ENCODE measurements around the gene OR4E2. TPM values are rescaled to one million over a fixed set of nuclear protein-coding genes. Genes with fewer than 3 reads are reported as not detected.

Gene OR4E2
- polyA plus RNA-seq, 1 donor from 2014 or later = not detected

- H4K20me1 ChIP-seq (ENCODE audit: insufficient read depth) = no peaks in the 10 kb centered on the region
- no peaks in the 10 kb centered on the region for H3K9me2 ChIP-seq (ENCODE audit: insufficient read depth, low read length)
- no peaks in the 10 kb centered on the region for H3K79me2 ChIP-seq (replicated peaks; ENCODE audit: insufficient read depth, low read length)
- no peaks in the 10 kb centered on the region for H3K9me3 ChIP-seq (ENCODE audit: low read length)
- no peaks in the 10 kb centered on the region for H3K36me3 ChIP-seq (ENCODE audit: insufficient read depth, low read length)
- H3F3A ChIP-seq (ENCODE audit: insufficient read depth, low read length, poor library complexity, severe bottlenecking) = no peaks in the 10 kb centered on the region
- H3K4me2 ChIP-seq (ENCODE audit: low read length) = no peak overlapping the region
- no peaks in the 10 kb centered on the region for H3K27me3 ChIP-seq (ENCODE audit: insufficient read depth, low read depth, low read length)
- TF ChIP-seq CTCF (IDR thresholded peaks at IDR 0.05; ENCODE audit: poor library complexity, severe bottlenecking) = peak; percentile 68
- no peak for TF ChIP-seq MXI1 (conservative IDR thresholded peaks at IDR 0.05; ENCODE audit: poor library complexity, severe bottlenecking)
- no peak overlapping the region for H3K9ac ChIP-seq (ENCODE audit: low read length)
- H3K27ac ChIP-seq (ENCODE audit: low read length) = no peak overlapping the region
- H3K4me3 ChIP-seq (ENCODE audit: low read length) = no peak overlapping the region
- no peak overlapping the region for H2AFZ ChIP-seq (ENCODE audit: low read depth, low read length)
These were observed 57.8 kb downstream of the OR4E2 start for GRCh38 chr14:21711360-21711961.

GRCh38 chr14:21712036-21712435 is 58.4 kb downstream of the OR4E2 start:
- Histone ChIP-seq H3K79me2 (replicated peaks; ENCODE audit: insufficient read depth, low read length) (no peaks in the 10 kb centered on the region), H3K27ac (ENCODE audit: low read length) (no peak overlapping the region), H3K36me3 (ENCODE audit: insufficient read depth, low read length) (no peaks in the 10 kb centered on the region), H4K20me1 (ENCODE audit: insufficient read depth) (no peaks in the 10 kb centered on the region), H3K4me2 (ENCODE audit: low read length) (no peak overlapping the region), H3K9ac (ENCODE audit: low read length) (no peak overlapping the region), H3K9me3 (ENCODE audit: low read length) (no peaks in the 10 kb centered on the region), H2AFZ (ENCODE audit: low read depth, low read length) (no peak overlapping the region), H3F3A (ENCODE audit: insufficient read depth, low read length, poor library complexity, severe bottlenecking) (no peaks in the 10 kb centered on the region), H3K9me2 (ENCODE audit: insufficient read depth, low read length) (no peaks in the 10 kb centered on the region), H3K27me3 (ENCODE audit: insufficient read depth, low read depth, low read length) (no peaks in the 10 kb centered on the region), H3K4me3 (ENCODE audit: low read length) (no peak overlapping the region)
- TF ChIP-seq RAD21 (conservative IDR thresholded peaks at IDR 0.05) (no peak), EP300 (conservative IDR thresholded peaks at IDR 0.05; ENCODE audit: poor library complexity, severe bottlenecking) (no peak)

- Histone ChIP-seq H3K4me2 (ENCODE audit: low read length) (no peak overlapping the region), H3K36me3 (ENCODE audit: insufficient read depth, low read length) (no peaks in the 10 kb centered on the region), H3F3A (ENCODE audit: insufficient read depth, low read length, poor library complexity, severe bottlenecking) (no peaks in the 10 kb centered on the region), H3K27me3 (ENCODE audit: insufficient read depth, low read depth, low read length) (no peaks in the 10 kb centered on the region), H3K9me3 (ENCODE audit: low read length) (no peaks in the 10 kb centered on the region), H3K9me2 (ENCODE audit: insufficient read depth, low read length) (no peaks in the 10 kb centered on the region), H4K20me1 (ENCODE audit: insufficient read depth) (no peaks in the 10 kb centered on the region), H3K27ac (ENCODE audit: low read length) (no peak overlapping the region), H3K4me3 (ENCODE audit: low read length) (no peak overlapping the region), H3K79me2 (replicated peaks; ENCODE audit: insufficient read depth, low read length) (no peaks in the 10 kb centered on the region), H2AFZ (ENCODE audit: low read depth, low read length) (no peak overlapping the region), H3K9ac (ENCODE audit: low read length) (no peak overlapping the region)
- no peak for TF ChIP-seq POLR2AphosphoS5 (IDR thresholded peaks at IDR 0.05)
- TF ChIP-seq RAD21 (conservative IDR thresholded peaks at IDR 0.05) = no peak
- no peak for TF ChIP-seq TAF1 (IDR thresholded peaks at IDR 0.05; ENCODE audit: low read depth)
- TF ChIP-seq EP300 (conservative IDR thresholded peaks at IDR 0.05; ENCODE audit: poor library complexity, severe bottlenecking) = no peak
- no peak for TF ChIP-seq MXI1 (conservative IDR thresholded peaks at IDR 0.05; ENCODE audit: poor library complexity, severe bottlenecking)
- no peak for TF ChIP-seq REST (IDR thresholded peaks at IDR 0.05; ENCODE audit: borderline replicate concordance)
- no peak for TF ChIP-seq EZH2 (IDR thresholded peaks at IDR 0.05; ENCODE audit: borderline replicate concordance, insufficient read depth, low read length, poor library complexity, severe bottlenecking)
- TF ChIP-seq CTCF (IDR thresholded peaks at IDR 0.05; ENCODE audit: poor library complexity, severe bottlenecking) = no peak
- TF ChIP-seq SMC3 (conservative IDR thresholded peaks at IDR 0.05; ENCODE audit: poor library complexity) = no peak
These were observed 60.8 kb downstream of the OR4E2 start for GRCh38 chr14:21714318-21714929.

Measured in neural cell (in vitro differentiated cells).